ENCODE results near the gene TPCN2. TPM values are rescaled to one million over a fixed set of nuclear protein-coding genes. Genes with fewer than 3 reads are reported as not detected.

Gene TPCN2
- total RNA-seq, 4 donors from 2014 or later = 12.7 to 16.9 (median 14.2) TPM

DNA sequence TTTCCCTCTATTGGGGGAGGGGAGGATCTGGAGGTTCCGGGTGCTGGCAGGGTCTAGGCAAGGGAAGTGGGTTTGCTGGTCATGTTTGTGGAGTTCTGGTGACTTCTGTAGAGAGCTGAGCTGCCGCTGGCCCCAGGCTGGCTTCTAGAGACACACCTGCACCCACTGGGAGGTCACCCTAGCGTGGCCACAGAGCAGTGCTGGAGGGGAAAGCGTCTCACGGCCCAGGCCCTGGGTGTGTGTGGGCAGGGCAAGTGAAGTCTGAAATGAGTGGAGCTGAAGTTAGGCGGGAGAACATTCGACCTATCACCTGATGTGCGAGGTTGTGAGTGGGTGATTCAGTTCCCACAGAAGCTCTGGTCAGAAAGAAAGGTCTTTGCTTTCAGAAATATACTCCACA, 134.9 kb downstream of the TPCN2 start:
- intact Hi-C loops (cut with DNase I; ENCODE audit: low total_unique reads) = no loop called here
- TF ChIP-seq POLR2A (IDR thresholded peaks at IDR 0.05) = no peak
- TF ChIP-seq, protein P1, sequence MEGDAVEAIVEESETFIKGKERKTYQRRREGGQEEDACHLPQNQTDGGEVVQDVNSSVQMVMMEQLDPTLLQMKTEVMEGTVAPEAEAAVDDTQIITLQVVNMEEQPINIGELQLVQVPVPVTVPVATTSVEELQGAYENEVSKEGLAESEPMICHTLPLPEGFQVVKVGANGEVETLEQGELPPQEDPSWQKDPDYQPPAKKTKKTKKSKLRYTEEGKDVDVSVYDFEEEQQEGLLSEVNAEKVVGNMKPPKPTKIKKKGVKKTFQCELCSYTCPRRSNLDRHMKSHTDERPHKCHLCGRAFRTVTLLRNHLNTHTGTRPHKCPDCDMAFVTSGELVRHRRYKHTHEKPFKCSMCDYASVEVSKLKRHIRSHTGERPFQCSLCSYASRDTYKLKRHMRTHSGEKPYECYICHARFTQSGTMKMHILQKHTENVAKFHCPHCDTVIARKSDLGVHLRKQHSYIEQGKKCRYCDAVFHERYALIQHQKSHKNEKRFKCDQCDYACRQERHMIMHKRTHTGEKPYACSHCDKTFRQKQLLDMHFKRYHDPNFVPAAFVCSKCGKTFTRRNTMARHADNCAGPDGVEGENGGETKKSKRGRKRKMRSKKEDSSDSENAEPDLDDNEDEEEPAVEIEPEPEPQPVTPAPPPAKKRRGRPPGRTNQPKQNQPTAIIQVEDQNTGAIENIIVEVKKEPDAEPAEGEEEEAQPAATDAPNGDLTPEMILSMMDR (IDR thresholded peaks at IDR 0.05) = no peak
- WGBS, 2 donors = 80 to 85% methylated on average over 8 of the region's 8 CpGs
- H3K4me3 ChIP-seq (ENCODE audit: low read depth, poor library complexity, severe bottlenecking) = no peak overlapping the region
- DNase-seq (ENCODE audit: low spot score in 2 of 2) = no peak

MicroRNA genes within 50 kb of the gene (microRNA counts, 767-probe panel; counts per million panel counts)
- microRNA hsa-miR-3164 = 0 to 358 counts per million in 2 donors

Small RNA genes within 50 kb of the gene (microRNA-seq; reads per million reads assigned to microRNA genes)
- gene MIR3164 (ENCODE audit: borderline number of aligned reads in 1 of 2, borderline replicate concordance in 2 of 2) = 0 reads per million in 2 donors

Other genes starting within 250 kb of the TPCN2 start
- gene CPT1A, start 207.0 kb upstream of the TPCN2 start, total RNA-seq = 10 to 100 TPM; 23.4 to 95.8 (median 46.0) TPM
- gene MRPL21, start 145.1 kb upstream of the TPCN2 start, total RNA-seq = 10 to 100 TPM; 34.0 to 54.5 (median 41.8) TPM
- 10 to 100 TPM; 18.6 to 33.3 (median 30.5) TPM for gene IGHMBP2, start 145.0 kb upstream of the TPCN2 start, total RNA-seq
- gene MRGPRD, start 67.9 kb upstream of the TPCN2 start, total RNA-seq = not detected
- 10 to 100 TPM in 2 of 4 donors, 1 to 10 TPM in 1, under 1 TPM in 1; 0.84 to 11.0 (median 7.3) TPM for gene MRGPRF, start 35.7 kb upstream of the TPCN2 start, total RNA-seq
- gene SMIM38, start 107.0 kb downstream of the TPCN2 start, total RNA-seq = 1 to 10 TPM in 2 of 4 donors, under 1 TPM in 2; 0.13 to 1.8 (median 0.98) TPM
- 10 to 100 TPM; 13.9 to 32.9 (median 25.8) TPM for gene MYEOV, start 245.2 kb downstream of the TPCN2 start, total RNA-seq